Measurements from ENCODE around the gene MFRP.

DNA sequence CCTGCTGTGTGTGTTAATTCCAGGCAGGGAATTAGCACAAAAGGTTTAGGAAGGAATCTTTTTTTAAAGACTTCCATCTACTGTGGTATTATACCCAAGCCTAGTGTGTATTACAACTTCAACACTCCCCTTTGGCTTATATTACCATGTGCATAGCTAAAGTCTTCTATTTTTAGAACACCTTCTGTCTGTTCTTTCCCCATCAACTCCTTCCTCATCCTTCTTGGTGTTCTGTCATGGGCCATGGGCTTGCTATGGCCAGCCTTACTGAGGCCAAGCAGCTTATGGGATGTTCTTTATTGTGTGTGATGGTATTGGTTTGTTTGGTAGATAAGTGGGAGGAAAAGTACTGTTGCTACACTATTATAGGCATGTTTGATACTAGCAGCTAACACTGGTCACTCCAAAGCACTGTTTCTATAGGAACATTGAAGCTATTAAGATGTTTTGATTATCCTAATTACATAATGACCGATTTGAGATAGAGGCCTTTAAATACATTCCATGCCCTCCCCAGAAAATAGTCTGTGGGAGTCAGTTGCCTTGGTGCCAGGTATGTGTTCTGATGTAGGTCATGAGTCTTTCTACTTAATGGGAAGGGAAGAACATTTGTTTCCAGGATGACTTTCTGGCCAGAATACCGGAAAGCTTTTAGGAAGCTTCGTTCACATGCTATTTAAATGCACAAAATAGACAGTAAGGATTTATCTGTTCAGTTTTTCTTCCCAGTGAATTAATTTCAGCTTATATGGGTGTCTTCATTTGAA lies 46.1 kb downstream of the MFRP start:
- TF ChIP-seq EZH2 (IDR thresholded peaks at IDR 0.05; ENCODE audit: insufficient read depth, low read length) (no peak), CTCF (IDR thresholded peaks at IDR 0.05; ENCODE audit: insufficient read depth, low read depth, low read length) (no peak)

Data from astrocyte (in vitro differentiated cells and primary cell).